ENCODE measurements around the gene S100A13. TPM values are rescaled to one million over a fixed set of nuclear protein-coding genes. Genes with fewer than 3 reads are reported as not detected.
A peak's percentile ranks its signal among the peaks of the same experiment; 100 is the strongest.

S100A13 gene
- total RNA-seq, 1 experiment from 2014 or later = 210 TPM

DNA sequence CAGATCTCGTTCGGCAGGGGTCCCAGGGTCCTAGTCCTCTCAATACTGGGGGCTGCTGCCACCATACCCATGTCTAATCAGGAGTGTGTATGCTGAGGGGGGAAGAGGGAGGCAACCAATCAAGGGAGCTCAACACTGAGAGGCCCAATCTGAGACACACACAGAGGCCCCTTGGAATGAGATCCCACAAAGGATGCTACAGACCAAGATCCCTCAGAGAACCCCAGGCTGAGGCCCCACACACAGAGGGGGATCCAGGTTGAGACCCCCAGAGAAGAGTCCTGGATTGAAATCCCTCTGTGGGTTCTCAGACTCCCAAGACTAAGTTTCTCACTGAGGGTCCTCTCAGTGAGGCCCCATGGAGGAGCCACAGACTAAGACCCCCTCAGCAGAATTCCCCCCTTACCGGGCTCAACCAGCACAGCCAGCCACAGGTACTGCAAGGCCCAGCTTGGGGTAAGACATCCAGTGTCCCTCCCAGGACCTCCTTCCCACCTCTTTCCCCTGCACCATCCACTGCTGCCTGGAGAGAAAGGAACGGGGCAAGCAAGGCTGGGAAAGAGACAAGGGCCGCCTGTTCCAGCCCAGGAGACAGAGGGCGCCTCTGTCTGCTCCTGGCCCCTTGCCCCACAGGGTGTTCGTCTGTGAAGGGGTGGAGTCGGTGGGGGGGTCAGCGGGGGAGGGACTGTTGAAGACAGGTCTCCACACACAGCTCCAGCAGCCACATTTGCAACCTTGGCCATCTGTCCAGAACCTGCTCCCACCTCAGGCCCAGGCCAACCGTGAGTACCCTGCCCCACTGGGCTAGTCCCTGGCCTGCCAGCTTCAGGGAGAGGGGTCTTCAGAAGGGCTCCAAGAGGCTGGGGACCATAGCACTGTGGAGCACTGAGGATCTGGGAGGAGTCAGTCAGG is 666 bp upstream of the S100A13 start, which contains the start of gene S100A1:
Gene S100A1, plus strand, starts transcription at position 720 of the 912 bp plus-strand sequence. CDS start 2,088 bp downstream, outside the sequence.
- no TSS peak for BruUV-seq (replicated peaks)
- Mint-ChIP-seq H3K27me3 (ENCODE audit: insufficient read depth, unreplicated experiment) (no peaks in the 10 kb centered on the region), H3K36me3 (ENCODE audit: insufficient read depth, unreplicated experiment) (peaks cover 33% of the 10 kb centered on the region), H3K9me3 (ENCODE audit: unreplicated experiment) (no peaks in the 10 kb centered on the region), H3K27ac (ENCODE audit: low read depth, unreplicated experiment) (peak within 1 kb of the TSS; percentile 91), H3K4me3 (ENCODE audit: unreplicated experiment) (peak within 1 kb of the TSS; percentile 84), H3K4me1 (ENCODE audit: insufficient read depth, unreplicated experiment) (peaks cover 41% of the 10 kb centered on the region)
- TF ChIP-seq, protein P1, sequence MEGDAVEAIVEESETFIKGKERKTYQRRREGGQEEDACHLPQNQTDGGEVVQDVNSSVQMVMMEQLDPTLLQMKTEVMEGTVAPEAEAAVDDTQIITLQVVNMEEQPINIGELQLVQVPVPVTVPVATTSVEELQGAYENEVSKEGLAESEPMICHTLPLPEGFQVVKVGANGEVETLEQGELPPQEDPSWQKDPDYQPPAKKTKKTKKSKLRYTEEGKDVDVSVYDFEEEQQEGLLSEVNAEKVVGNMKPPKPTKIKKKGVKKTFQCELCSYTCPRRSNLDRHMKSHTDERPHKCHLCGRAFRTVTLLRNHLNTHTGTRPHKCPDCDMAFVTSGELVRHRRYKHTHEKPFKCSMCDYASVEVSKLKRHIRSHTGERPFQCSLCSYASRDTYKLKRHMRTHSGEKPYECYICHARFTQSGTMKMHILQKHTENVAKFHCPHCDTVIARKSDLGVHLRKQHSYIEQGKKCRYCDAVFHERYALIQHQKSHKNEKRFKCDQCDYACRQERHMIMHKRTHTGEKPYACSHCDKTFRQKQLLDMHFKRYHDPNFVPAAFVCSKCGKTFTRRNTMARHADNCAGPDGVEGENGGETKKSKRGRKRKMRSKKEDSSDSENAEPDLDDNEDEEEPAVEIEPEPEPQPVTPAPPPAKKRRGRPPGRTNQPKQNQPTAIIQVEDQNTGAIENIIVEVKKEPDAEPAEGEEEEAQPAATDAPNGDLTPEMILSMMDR (IDR thresholded peaks at IDR 0.05; ENCODE audit: unreplicated experiment) = no peak
- intact Hi-C loops (cut with micrococcal nuclease) = loop anchor here (1.0 to 2.0 kb wide), 3 partner anchors 31 to 56 kb away; partner anchors contain the start of genes ILF2 and SNAPIN
- POLR2A ChIA-PET = interaction anchor here (0.6 to 46.1 kb wide), 24 partner anchors 6 to 792 kb away, joined by 3 to 1272 read pairs (median 5); partner anchors contain the start of genes CHTOP, CREB3L4, INTS3 and JTB
- CTCF ChIA-PET = interaction anchor here (0.6 to 9.3 kb wide), 26 partner anchors 13 to 1267 kb away, joined by 3 to 195 read pairs (median 4); partner anchors contain the start of genes NPR1, S100A14, S100A16 and SNAPIN
- DNase-seq (ENCODE audit: unreplicated experiment) = no peak

DNA sequence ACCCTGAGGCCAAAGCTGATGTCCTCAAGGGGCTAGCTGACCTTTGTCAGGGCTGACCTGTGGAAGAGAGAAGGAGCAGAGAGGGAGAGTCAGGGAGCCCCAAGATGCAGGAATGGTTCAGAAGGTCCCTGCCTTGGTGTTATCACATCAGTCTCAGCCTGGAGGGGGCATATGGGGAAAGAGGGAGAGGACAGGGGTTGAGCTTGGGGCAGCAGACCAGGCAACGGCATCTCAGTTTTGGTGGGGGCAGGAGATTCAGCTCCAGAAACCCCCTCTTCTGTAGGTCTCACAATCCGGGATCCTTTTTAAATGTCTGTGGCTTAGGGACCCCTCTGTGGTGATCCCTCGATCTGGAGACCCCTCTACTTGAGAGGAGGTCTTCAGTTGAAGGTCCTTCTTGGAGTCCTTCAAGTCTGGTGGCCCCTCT is 815 bp downstream of the S100A13 start:
- TF ChIP-seq, protein P1 (IDR thresholded peaks at IDR 0.05; ENCODE audit: unreplicated experiment) = no peak
- no peak for DNase-seq (ENCODE audit: unreplicated experiment)
- H3K4me3 Mint-ChIP-seq (ENCODE audit: unreplicated experiment) = peak overlapping the region; percentile 84
- peaks cover 32% of the 10 kb centered on the region for H3K4me1 Mint-ChIP-seq (ENCODE audit: insufficient read depth, unreplicated experiment)
- peak overlapping the region; percentile 91 for H3K27ac Mint-ChIP-seq (ENCODE audit: low read depth, unreplicated experiment)
- intact Hi-C loops (cut with micrococcal nuclease) = loop anchor here (2.0 kb wide), 2 partner anchors 32 to 44 kb away; partner anchors contain the start of genes ILF2 and SNAPIN
- POLR2A ChIA-PET = interaction anchor here (1.0 to 46.1 kb wide), 19 partner anchors 8 to 364 kb away, joined by 3 to 1272 read pairs (median 6); partner anchors contain the start of genes CHTOP, JTB, RPS27 and S100A1
- no peaks in the 10 kb centered on the region for H3K9me3 Mint-ChIP-seq (ENCODE audit: unreplicated experiment)
- peaks cover 37% of the 10 kb centered on the region for H3K36me3 Mint-ChIP-seq (ENCODE audit: insufficient read depth, unreplicated experiment)
- H3K27me3 Mint-ChIP-seq (ENCODE audit: insufficient read depth, unreplicated experiment) = no peaks in the 10 kb centered on the region
- CTCF ChIA-PET = interaction anchor here (0.6 to 9.3 kb wide), 20 partner anchors 11 to 225 kb away, joined by 3 to 195 read pairs (median 4); partner anchors contain the start of genes S100A14, S100A16 and SNAPIN
- BruUV-seq (replicated peaks) = no TSS peak

- intact Hi-C loops (cut with micrococcal nuclease) = no loop called here
- TF ChIP-seq, protein P1 (IDR thresholded peaks at IDR 0.05; ENCODE audit: unreplicated experiment) = no peak
- Mint-ChIP-seq H3K36me3 (ENCODE audit: insufficient read depth, unreplicated experiment) (peaks cover 43% of the 10 kb centered on the region), H3K27me3 (ENCODE audit: insufficient read depth, unreplicated experiment) (no peaks in the 10 kb centered on the region), H3K4me3 (ENCODE audit: unreplicated experiment) (peak overlapping the region; percentile 84), H3K27ac (ENCODE audit: low read depth, unreplicated experiment) (no peak overlapping the region), H3K9me3 (ENCODE audit: unreplicated experiment) (no peaks in the 10 kb centered on the region), H3K4me1 (ENCODE audit: insufficient read depth, unreplicated experiment) (peaks cover 31% of the 10 kb centered on the region)
- no peak for DNase-seq (ENCODE audit: unreplicated experiment)
- POLR2A ChIA-PET = interaction anchor here (1.3 to 46.1 kb wide), 3 partner anchors 9 to 55 kb away, joined by 3 to 1272 read pairs (median 1272); partner anchors contain the start of genes CHTOP, S100A1, S100A13 and S100A14
- BruUV-seq (replicated peaks) = no TSS peak
- CTCF ChIA-PET = interaction anchor here (0.6 to 9.3 kb wide), 10 partner anchors 9 to 272 kb away, joined by 3 to 195 read pairs (median 5); partner anchors contain the start of genes CHTOP, S100A14 and S100A16
Observed at GRCh38 chr1:153624965-153625611, 2.2 kb downstream of the S100A13 start.
